ENCODE results near the gene GABPB1. TPM values are rescaled to one million over a fixed set of nuclear protein-coding genes. Genes with fewer than 3 reads are reported as not detected.

Gene GABPB1
- total RNA-seq, 1 donor from 2014 or later, result 13.3 TPM

DNA sequence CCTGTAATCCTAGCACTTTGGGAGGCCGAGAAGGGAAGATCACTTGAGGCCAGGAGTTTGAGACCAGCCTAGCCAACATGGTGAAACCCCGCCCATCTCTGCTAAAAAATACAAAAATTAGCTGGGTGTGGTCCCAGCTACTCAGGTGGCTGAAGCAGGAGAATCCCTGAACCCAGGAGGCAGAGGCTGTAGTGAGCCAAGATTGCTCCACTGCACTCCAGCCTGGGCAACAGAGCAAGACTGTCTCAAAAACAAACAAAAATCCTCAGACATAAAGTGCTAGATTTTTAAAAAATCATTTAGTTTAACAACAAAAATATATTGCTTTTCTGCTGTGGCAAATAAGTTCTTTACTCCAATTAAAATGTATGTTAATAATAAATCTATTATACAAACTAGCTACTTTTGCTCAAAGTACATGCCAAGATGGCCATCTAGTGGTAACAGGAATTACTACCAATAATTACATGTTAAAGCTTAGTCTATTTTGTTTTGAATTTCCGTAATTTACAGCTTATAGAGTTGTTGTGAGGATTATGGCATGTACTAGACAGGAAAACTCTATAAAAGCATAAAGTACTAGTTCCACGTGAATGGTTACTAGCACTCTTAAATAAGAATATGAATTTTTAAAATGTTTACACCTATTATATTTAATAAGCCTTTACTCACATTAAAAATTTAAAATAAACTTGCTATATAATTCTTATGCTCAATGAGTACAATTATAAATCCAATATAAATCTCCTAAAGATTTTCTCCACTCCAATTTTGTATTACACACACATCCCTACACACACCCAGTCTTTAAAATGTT is 39.0 kb downstream of the GABPB1 start:
- no peak for DNase-seq (ENCODE audit: extremely low spot score in 2 of 2)
- no peak for TF ChIP-seq POLR2A (IDR thresholded peaks at IDR 0.05)
- no peak for TF ChIP-seq POLR2AphosphoS5 (IDR thresholded peaks at IDR 0.05; ENCODE audit: insufficient read depth in 1 of 2, low read depth in 1 of 2)
- TF ChIP-seq, protein P1, sequence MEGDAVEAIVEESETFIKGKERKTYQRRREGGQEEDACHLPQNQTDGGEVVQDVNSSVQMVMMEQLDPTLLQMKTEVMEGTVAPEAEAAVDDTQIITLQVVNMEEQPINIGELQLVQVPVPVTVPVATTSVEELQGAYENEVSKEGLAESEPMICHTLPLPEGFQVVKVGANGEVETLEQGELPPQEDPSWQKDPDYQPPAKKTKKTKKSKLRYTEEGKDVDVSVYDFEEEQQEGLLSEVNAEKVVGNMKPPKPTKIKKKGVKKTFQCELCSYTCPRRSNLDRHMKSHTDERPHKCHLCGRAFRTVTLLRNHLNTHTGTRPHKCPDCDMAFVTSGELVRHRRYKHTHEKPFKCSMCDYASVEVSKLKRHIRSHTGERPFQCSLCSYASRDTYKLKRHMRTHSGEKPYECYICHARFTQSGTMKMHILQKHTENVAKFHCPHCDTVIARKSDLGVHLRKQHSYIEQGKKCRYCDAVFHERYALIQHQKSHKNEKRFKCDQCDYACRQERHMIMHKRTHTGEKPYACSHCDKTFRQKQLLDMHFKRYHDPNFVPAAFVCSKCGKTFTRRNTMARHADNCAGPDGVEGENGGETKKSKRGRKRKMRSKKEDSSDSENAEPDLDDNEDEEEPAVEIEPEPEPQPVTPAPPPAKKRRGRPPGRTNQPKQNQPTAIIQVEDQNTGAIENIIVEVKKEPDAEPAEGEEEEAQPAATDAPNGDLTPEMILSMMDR (IDR thresholded peaks at IDR 0.05), result peak; percentile 47 to 62 (median 48)
- intact Hi-C loops (cut with DNase I), result no loop called here
- no peaks in the 10 kb centered on the region for H3K36me3 ChIP-seq
- no peaks in the 10 kb centered on the region for H3K9me3 ChIP-seq
- H3K4me1 ChIP-seq, result no peaks in the 10 kb centered on the region
- no peak overlapping the region for H3K4me3 ChIP-seq
- no peaks in the 10 kb centered on the region for H3K27me3 ChIP-seq
- no peak overlapping the region for H3K27ac ChIP-seq

DNA sequence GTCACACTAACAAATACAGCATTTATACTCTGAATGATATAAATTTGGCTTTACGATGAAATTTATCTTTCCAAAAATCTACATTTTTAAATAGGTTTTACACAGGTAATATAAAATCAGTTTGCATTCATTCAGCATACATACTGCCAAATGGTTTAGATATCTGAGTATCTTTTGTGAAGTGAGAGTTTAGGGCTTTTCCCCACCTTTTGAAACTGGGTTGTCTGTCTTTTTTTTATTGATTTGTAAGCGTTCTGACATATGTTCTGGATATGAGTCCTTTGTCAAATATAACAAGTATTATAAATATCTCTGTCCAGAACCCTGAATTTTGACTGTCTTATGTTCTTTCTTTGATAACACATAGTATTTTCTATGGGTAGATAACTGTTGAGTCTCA is 42.4 kb downstream of the GABPB1 start:
- Histone ChIP-seq H3K27me3 (no peaks in the 10 kb centered on the region), H3K36me3 (peaks cover 0 to 8% of the 10 kb centered on the region in 2 donors), H3K4me1 (no peaks in the 10 kb centered on the region), H3K9me3 (peaks cover 3% of the 10 kb centered on the region), H3K27ac (no peak overlapping the region), H3K4me3 (no peak overlapping the region)
- intact Hi-C loops (cut with DNase I), result no loop called here
- no peak for TF ChIP-seq POLR2A (IDR thresholded peaks at IDR 0.05)
- TF ChIP-seq, protein P1 (IDR thresholded peaks at IDR 0.05), result no peak
- no peak for TF ChIP-seq POLR2AphosphoS5 (IDR thresholded peaks at IDR 0.05; ENCODE audit: insufficient read depth in 1 of 2, low read depth in 1 of 2)
- DNase-seq (ENCODE audit: extremely low spot score in 2 of 2), result no peak

DNA sequence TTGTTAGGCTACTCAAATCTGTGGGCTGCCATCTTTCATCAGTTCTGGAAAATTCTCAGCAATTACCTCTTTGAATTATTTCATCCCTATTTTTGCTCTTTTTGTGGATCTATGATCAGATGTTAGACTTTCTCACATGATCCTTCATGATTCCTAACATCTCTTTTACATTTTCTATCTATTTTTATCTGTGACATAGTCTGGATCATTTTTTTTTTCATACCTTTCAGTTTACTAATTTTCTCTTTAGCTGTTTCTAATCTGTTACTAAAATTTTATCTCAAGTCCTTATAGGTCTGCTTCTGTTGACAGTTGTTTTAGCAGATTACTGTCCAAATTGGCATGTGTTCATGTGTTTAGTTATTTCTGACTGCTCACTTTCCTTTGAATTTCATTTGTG is 47.2 kb downstream of the GABPB1 start:
- no peak for DNase-seq (ENCODE audit: extremely low spot score in 2 of 2)
- intact Hi-C loops (cut with DNase I), result no loop called here

DNA sequence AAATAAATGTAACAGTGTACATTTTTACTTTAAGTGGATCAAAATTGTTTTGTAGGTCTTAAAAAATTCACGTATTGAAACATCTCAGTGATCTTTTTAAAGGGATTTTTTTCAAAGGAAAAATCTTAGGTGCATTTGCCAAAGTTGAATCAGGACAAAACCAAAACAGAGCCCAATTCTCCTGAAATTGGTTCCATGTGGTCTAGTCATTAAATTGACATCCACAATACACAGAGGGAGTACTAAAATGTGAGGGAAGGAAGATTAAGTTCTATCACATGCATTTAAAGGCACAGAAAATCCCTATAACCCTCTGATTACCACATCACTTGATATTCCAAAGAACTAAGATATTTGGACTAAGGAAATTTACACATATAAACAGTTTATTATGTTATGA is 50.2 kb downstream of the GABPB1 start:
- no peak for DNase-seq (ENCODE audit: extremely low spot score in 2 of 2)
- intact Hi-C loops (cut with DNase I), result no loop called here

More for the DNA sequence above, 47.2 kb downstream of the GABPB1 start:
- Histone ChIP-seq H3K27me3 (no peaks in the 10 kb centered on the region), H3K4me1 (no peaks in the 10 kb centered on the region), H3K27ac (no peak overlapping the region), H3K4me3 (no peak overlapping the region), H3K9me3 (peaks cover 3% of the 10 kb centered on the region), H3K36me3 (peaks cover 0 to 8% of the 10 kb centered on the region in 2 donors)
- no peak for TF ChIP-seq POLR2AphosphoS5 (IDR thresholded peaks at IDR 0.05; ENCODE audit: insufficient read depth in 1 of 2, low read depth in 1 of 2)
- no peak for TF ChIP-seq POLR2A (IDR thresholded peaks at IDR 0.05)
- TF ChIP-seq, protein P1 (IDR thresholded peaks at IDR 0.05), result no peak

More for the DNA sequence above, 50.2 kb downstream of the GABPB1 start:
- Histone ChIP-seq H3K27me3 (no peaks in the 10 kb centered on the region), H3K4me1 (no peaks in the 10 kb centered on the region), H3K27ac (no peak overlapping the region), H3K36me3 (peaks cover 0 to 18% of the 10 kb centered on the region in 2 donors), H3K9me3 (peaks cover 3% of the 10 kb centered on the region), H3K4me3 (no peak overlapping the region)
- TF ChIP-seq POLR2A (IDR thresholded peaks at IDR 0.05), result no peak
- TF ChIP-seq, protein P1 (IDR thresholded peaks at IDR 0.05), result no peak
- TF ChIP-seq POLR2AphosphoS5 (IDR thresholded peaks at IDR 0.05; ENCODE audit: insufficient read depth in 1 of 2, low read depth in 1 of 2), result no peak
